OCI-LY3 (cell line): ENCODE data around the gene PRKCE.

Experiments used
- CTCF ChIP-seq: fragments of 200-600, 300-600 bp; sonication (generic); IDR thresholded peaks from 2 replicates; pipeline ENCODE4 v1.5.1; 2014; ENCODE audit warnings: antibody characterized with exemption, low read length, low read depth
- EZH2phosphoT487 ChIP-seq: fragments of 200-600 bp; shearing (Covaris generic); IDR thresholded peaks from 2 replicates; pipeline ENCODE4 v1.6.1; 2018; ENCODE audit warnings: antibody characterized with exemption, mixed run types, low read depth

DNA sequence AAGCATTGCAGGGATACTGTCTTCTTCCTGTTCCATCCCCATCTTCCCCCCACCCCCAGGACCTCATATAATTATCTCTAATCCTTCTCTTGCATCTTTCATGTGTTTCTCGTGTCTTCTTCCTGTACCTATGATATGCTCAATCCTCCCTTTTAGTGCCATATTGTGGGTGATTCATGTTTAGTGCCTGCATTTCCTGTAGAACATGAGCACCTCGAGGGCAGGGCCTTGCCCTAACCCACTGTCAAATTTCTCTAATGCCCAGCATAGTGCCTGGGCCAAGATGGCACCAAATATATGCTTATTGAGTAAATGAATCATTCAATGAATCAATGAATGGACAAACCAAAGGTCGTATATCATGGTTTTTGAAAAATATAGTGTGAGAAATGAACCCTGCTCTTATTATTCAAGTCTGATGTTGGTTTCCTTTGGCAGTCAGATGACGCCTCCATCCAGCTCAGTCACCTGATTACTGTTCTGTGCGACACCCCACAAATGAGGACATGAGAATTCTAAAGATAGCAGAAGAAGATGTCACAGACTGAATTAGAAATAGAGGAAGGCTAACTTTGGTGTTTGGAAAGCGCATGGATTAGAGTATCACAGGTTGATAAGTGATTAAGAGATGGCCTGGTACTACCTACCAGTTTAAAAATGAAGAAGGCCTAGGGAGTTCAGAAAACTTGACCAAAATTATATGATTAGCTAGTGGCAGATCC lies 278.4 kb downstream of the PRKCE start:
- TF ChIP-seq CTCF (no peak), EZH2phosphoT487 (no peak)
